IgD-negative memory B cell (primary cell): ENCODE measurements around the gene JAKMIP2. TPM values are rescaled to one million over a fixed set of nuclear protein-coding genes. Genes with fewer than 3 reads are reported as not detected.
"Not testable (repeated sequence)": the region's sequence is repeated elsewhere in the genome, so short reads cannot be mapped to it uniquely, and the experiment has no call there.

Experiments
- H3K27ac Mint-ChIP-seq, 3 donors: one replicate each; pipeline ENCODE4 v1.8.0; 2020 to 2022; ENCODE audit warnings: mild to moderate bottlenecking in 3 of 3, mixed read lengths in 3 of 3, moderate library complexity in 1 of 3
- H3K27me3 Mint-ChIP-seq: one replicate; pipeline ENCODE4 v1.8.0; 2021; ENCODE audit warnings: mixed read lengths
- H3K36me3 Mint-ChIP-seq: one replicate; pipeline ENCODE4 v1.8.0; 2020; ENCODE audit warnings: mild to moderate bottlenecking, mixed read lengths
- H3K4me1 Mint-ChIP-seq, 3 donors: one replicate each; pipeline ENCODE4 v1.8.0; 2020 to 2022; ENCODE audit warnings: mixed read lengths in 3 of 3, mild to moderate bottlenecking in 1 of 3
- H3K4me3 Mint-ChIP-seq, 4 donors: one replicate each; pipeline ENCODE4 v1.8.0; 2020 to 2022; ENCODE audit warnings: mild to moderate bottlenecking in 4 of 4, mixed read lengths in 4 of 4, moderate library complexity in 3 of 4
- H3K9me3 Mint-ChIP-seq, 3 donors: one replicate each; pipeline ENCODE4 v1.8.0; 2020 to 2021; ENCODE audit warnings: mixed read lengths in 3 of 3, mild to moderate bottlenecking in 1 of 3
- polyA plus RNA-seq: library from polyadenylated mRNA; unstranded; fragments of 300-500 nt; fragmentation: Illumina TruSeq; gene quantifications from one replicate; pipeline ENCODE4 v1.2.3, GENCODE V29; 2021

Gene JAKMIP2
- polyA plus RNA-seq, 1 donor from 2014 or later = 0.14 TPM

DNA sequence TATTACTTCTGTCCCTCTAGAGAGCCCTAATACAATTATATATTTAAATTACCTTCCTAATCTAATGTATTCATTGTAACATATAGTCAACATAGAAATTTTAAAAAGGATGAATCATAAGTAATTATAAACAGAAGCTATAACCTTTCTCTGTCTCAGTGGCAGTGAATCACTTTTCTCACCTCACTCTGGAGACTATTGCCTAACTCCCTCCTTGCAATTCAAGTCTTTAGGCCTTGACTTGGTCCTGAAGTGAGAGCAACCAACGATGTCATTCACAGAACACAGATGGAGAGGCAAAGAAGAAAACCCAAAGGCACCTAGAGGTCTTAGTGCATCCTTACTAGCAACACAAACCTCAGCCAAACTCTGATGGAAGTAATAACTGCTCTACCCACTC lies 139.4 kb downstream of the JAKMIP2 start:
- Mint-ChIP-seq H3K4me3 (no peak overlapping the region), H3K36me3 (no peaks in the 10 kb centered on the region), H3K4me1 (no peaks in the 10 kb centered on the region), H3K27me3 (no peaks in the 10 kb centered on the region), H3K27ac (no peak overlapping the region), H3K9me3 (no peaks in the 10 kb centered on the region)

DNA sequence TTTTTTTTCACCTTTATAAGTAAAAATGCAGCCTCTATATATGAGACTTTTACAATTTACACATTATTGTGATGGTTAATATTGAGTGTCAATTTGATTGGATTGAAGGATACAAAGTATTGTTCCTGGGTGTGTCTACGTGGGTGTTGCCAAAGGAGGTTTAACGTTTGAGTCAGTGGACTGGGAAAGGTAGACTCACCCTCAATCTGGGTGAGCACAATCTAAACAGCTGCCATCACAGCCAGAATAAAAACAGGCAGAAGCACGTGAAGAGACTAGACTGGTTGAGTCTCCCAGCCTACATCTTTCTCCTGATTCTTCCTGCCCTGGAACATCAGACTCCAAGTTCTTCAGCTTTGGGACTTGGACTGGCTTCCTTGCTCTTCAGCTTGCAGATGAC lies 139.9 kb downstream of the JAKMIP2 start:
- Mint-ChIP-seq H3K36me3 (no peaks in the 10 kb centered on the region), H3K27me3 (no peaks in the 10 kb centered on the region)

DNA sequence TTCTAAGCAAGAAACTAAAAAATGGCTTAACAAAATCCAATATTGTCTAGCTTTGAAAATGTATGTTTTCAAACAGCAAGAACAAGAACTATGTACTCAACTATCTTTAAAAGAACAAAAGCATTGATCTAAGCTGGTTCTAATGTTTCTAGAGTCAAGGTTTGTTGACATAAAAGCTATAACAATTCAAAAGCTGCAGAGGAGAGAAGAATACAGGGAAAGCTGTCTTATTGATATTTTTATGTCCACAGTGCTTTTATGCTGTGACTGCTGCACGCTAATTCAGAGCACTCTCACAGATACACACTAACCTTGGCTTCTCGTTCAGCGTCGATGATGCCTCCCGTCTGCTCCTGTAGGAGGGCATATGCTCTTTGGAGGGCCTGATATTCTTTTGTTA lies 143.2 kb downstream of the JAKMIP2 start:
- H3K9me3 Mint-ChIP-seq = no peaks in the 10 kb centered on the region
- no peaks in the 10 kb centered on the region for H3K4me1 Mint-ChIP-seq
- H3K27ac Mint-ChIP-seq = no peak overlapping the region
- H3K36me3 Mint-ChIP-seq = no peaks in the 10 kb centered on the region
- no peak overlapping the region for H3K4me3 Mint-ChIP-seq
- no peaks in the 10 kb centered on the region for H3K27me3 Mint-ChIP-seq

More for the DNA sequence above, 139.9 kb downstream of the JAKMIP2 start:
- H3K4me3 Mint-ChIP-seq = no peak overlapping the region
- no peaks in the 10 kb centered on the region for H3K4me1 Mint-ChIP-seq
- H3K9me3 Mint-ChIP-seq = no peaks in the 10 kb centered on the region
- no peak overlapping the region for H3K27ac Mint-ChIP-seq

DNA sequence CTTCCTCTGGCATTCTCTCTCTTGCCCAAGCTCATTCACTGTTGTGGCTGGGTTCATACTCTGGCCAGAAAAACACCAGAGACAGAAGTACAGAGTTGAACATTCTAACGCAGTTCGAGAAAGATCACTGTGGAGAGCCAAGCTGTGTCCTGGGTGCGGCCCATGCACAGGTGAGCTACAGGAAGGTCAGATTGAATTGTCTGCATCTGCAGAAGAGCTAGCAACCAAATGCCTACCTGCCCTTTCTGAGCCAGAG lies 145.9 kb downstream of the JAKMIP2 start:
- no peaks in the 10 kb centered on the region for H3K4me1 Mint-ChIP-seq
- H3K9me3 Mint-ChIP-seq = no peaks in the 10 kb centered on the region
- no peaks in the 10 kb centered on the region for H3K27me3 Mint-ChIP-seq
- no peak overlapping the region for H3K4me3 Mint-ChIP-seq
- H3K27ac Mint-ChIP-seq = no peak overlapping the region
- no peaks in the 10 kb centered on the region for H3K36me3 Mint-ChIP-seq

DNA sequence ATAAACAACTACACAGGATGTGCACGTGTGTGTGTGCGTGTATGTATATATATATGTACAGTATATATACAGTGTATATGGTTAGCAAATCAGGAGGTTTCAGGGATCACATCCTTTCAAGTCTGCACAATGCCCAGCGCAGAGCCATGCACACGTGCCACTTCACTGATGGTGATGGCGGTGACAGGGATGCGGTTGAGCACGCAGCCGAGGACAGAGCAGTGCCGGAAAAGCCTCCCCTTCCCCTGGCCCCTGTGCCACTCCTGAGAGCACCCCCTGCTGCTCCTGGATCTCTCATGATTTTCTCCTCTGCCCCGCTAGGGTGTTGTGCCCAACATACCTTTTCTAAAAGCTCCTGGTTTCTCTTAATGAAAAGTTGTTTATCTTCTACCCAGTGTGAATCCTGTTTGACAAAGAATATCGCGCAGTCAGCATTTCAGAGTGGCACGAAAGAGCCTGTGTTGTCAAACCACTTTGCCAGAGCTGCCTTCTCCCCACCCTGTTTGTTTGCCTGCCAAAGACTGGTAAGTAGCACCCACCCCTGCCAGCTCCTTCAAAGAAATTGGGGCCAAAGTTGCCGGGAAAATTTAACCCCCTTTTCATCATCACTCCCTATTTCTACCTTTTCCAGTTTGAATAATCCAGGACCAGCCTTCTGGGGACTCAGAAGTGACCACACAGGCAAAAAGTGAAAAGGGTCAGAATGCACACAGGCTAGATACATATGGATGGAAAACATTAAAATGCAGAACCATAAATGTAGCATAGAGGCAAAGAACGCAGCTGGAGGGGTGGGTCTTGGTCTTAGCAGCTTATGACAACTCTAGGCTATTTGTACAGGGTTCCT lies 146.4 kb downstream of the JAKMIP2 start:
- Mint-ChIP-seq H3K27ac (no peak overlapping the region), H3K4me1 (no peaks in the 10 kb centered on the region), H3K36me3 (no peaks in the 10 kb centered on the region), H3K4me3 (no peak overlapping the region), H3K9me3 (no peaks in the 10 kb centered on the region), H3K27me3 (no peaks in the 10 kb centered on the region)

DNA sequence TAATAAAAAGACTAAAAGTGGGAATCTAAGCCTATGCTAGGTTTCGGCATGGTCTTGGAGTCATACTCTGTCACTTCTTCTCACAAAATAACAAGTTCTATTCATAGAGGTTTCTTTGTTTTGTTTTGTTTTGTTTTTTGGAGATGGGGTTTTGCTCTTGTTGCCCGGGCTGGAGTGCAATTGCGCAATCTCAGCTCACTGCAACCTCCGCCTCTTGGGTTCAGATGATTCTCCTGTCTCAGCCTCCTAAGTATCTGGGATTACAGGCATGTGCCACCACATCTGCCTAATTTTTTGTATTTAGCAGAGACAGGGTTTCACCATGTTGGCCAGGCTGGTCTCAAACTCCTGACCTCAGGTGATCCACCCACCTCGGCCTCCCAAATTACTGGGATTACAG lies 147.1 kb downstream of the JAKMIP2 start:
- not testable (repeated sequence) for H3K4me1 Mint-ChIP-seq, H3K27ac Mint-ChIP-seq, H3K9me3 Mint-ChIP-seq, H3K4me3 Mint-ChIP-seq, H3K27me3 Mint-ChIP-seq, H3K36me3 Mint-ChIP-seq

DNA sequence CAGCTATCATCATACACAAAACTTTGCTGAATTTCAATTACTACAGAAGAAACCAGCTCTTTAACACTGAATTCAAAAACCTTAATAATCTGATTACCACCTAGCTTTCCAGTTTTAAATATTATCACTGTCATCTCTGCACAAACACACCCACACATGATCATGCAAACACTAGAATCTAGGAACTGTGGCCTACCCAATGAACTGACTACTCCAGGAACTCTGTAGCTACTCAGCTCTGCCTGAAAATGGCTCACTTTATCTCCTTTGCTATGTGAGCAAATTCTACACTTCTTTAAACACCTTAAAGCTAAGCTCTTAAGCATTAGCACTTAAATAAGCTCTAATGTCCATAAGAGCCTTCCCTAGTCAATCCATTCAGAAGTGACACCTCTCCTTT lies 149.4 kb downstream of the JAKMIP2 start:
- Mint-ChIP-seq H3K9me3 (no peaks in the 10 kb centered on the region), H3K27me3 (no peaks in the 10 kb centered on the region), H3K36me3 (no peaks in the 10 kb centered on the region), H3K27ac (no peak overlapping the region), H3K4me3 (no peak overlapping the region), H3K4me1 (no peaks in the 10 kb centered on the region)

DNA sequence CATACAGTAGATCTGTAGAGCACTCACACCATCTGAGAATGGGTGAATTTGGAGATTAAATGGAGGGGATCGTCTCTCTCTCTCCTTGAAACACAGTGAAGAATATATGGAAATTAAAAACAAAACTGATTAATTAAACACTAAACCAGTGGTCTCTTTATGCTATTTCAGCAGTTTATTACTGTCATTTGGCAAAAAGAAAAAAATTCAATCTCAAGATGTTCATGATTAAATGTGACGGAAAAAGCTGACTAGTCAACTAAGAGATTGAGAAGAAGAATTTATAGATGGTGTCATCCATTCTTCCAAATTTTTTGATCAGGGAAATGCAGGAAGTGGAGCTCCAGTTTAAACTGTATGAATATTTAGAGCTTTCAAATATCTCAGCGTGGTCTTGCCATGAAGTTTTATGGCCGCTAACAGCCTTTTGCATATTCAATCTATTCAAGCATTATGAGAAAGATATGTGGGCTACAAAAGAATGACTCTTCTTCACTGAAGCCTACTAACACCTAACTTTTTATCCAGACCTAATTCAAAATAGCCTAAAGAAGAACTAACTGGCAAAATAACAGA lies 151.0 kb downstream of the JAKMIP2 start:
- Mint-ChIP-seq H3K27me3 (no peaks in the 10 kb centered on the region), H3K36me3 (no peaks in the 10 kb centered on the region), H3K27ac (peak overlapping the region in 1 of 3 donors; percentile 14), H3K4me3 (no peak overlapping the region), H3K4me1 (no peaks in the 10 kb centered on the region), H3K9me3 (no peaks in the 10 kb centered on the region)

DNA sequence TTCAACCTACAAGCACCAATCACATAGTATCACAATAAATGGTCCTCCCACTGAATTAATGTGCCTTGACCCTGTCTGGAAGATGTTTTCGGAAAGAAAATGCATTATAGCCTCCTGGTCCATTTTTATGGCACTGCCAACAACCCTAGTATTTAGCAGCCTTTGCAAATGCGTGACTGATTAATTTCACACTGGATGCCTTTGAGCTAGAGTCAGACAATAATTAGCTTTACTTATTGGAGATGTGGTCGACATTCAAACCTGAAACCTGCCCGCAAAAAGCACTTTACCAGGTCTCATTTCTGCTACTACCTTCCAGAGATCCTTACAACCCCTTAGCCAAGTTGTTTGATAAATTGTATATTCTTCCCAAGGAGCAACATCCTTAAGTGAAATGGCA lies 153.3 kb downstream of the JAKMIP2 start:
- Mint-ChIP-seq H3K4me1 (no peaks in the 10 kb centered on the region), H3K4me3 (no peak overlapping the region), H3K36me3 (no peaks in the 10 kb centered on the region), H3K9me3 (no peaks in the 10 kb centered on the region), H3K27ac (no peak overlapping the region), H3K27me3 (no peaks in the 10 kb centered on the region)

DNA sequence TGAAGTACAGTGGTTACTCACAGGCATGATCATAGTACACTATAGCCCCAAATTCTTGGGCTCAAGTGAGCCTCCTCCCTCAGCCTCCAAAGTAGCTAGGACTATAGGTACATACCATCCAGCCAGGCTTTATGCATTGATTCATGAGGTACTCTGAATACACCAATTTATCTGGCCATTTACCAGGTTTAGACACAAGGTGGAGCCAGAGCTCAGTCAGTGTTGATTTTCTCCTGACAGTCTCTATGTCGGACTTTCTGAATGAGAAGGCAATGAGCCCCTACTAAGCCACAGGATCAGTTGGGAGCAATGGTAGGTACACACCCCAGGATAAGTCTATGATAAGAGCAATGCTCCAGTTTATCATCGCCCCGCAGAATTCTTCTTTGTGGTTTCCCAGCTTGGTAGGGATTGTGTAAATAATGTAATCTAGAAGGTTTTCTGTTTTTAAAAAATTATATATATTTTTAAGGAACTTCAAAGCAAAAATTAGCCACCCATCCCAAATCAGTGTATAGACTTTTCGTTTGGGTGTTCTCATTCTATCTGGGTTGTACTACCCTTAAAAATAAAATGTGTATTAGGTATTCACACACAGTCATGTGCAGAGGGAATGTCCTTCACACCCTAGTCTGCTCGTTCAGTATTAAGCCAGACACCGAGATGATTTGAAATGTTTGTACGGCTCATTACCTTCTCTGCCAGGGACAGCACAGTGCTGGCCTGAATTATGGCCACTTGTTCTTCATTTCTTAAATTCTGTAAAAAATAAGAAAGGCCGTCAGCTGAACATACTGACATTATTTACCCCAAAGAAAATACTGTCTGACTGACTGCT lies 154.3 kb downstream of the JAKMIP2 start:
- peak overlapping the region in 1 of 3 donors; percentile 18 for H3K27ac Mint-ChIP-seq
- no peaks in the 10 kb centered on the region for H3K36me3 Mint-ChIP-seq
- no peaks in the 10 kb centered on the region for H3K4me1 Mint-ChIP-seq
- H3K4me3 Mint-ChIP-seq = no peak overlapping the region
- no peaks in the 10 kb centered on the region for H3K27me3 Mint-ChIP-seq
- no peaks in the 10 kb centered on the region for H3K9me3 Mint-ChIP-seq

DNA sequence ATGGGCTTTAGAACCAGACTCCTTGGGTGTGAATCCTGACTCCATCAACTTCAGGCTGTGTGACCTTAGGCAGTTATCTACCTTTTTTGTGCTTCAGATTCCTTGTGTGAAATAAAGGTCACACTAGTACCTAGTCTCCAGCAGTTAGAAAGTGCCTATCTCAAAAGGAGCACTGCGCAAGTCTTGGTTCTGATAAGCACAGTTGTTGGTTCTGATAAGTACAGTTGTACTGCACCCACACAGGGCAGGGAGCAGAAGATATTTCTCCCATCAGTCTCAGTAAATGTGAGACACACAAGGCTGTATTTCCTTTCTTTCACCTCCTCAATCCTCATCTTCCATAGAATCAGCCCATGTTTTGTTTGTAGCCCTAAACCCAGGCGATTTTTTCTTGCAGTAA lies 156.1 kb downstream of the JAKMIP2 start:
- H3K27ac Mint-ChIP-seq = no peak overlapping the region
- H3K4me1 Mint-ChIP-seq = no peaks in the 10 kb centered on the region
- H3K9me3 Mint-ChIP-seq = no peaks in the 10 kb centered on the region
- peak overlapping the region in 1 of 4 donors; percentile 22 for H3K4me3 Mint-ChIP-seq
- no peaks in the 10 kb centered on the region for H3K36me3 Mint-ChIP-seq
- H3K27me3 Mint-ChIP-seq = no peaks in the 10 kb centered on the region

DNA sequence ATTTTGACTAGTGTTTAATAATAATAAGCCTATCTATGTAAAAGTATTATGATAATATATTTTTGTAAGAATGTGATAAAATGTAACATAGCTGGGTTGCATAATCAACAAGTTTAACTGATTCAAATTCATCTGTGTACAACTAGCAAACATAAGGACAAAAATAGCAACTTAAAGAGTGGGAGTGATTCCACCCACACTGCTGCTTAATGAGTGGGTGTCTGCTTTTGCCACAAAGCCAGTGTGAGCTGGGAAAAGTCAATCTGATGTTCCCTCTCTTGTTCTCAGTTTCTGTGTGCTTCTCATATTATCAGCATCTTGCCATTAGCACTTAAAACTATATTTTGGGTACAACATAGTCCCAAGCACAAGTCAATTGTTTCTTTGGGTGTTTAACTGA lies 161.5 kb downstream of the JAKMIP2 start:
- Mint-ChIP-seq H3K27me3 (no peaks in the 10 kb centered on the region), H3K27ac (no peak overlapping the region), H3K9me3 (no peaks in the 10 kb centered on the region), H3K36me3 (no peaks in the 10 kb centered on the region), H3K4me1 (no peaks in the 10 kb centered on the region), H3K4me3 (no peak overlapping the region)

DNA sequence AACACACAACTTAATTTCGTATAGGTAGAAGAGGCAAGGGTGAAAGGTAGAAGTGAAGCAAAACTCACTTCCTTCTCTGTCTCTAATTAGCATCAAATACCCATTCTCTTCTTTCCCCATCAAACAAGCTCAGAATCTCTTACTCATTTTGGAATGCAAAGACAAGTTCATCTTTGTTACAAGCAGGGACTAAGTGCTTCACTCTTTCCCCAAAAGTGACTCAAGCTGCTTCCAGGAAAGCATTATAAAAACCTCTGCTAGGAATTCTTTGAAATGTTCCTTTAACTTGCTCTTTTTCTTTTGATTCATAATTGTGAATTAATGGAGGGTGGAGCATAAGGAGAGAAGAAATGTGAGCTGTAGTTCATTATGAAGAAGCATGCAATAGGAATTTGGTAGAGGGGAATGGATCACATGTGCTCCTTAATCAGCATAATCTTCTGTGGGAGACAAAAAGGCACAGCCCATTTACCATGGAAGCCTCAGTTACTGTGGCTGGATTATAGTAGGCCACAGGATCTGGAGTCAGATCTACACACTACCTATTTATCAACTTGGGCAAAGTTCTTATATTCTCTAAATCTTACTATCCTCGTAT lies 163.1 kb downstream of the JAKMIP2 start:
- no peaks in the 10 kb centered on the region for H3K36me3 Mint-ChIP-seq
- H3K27me3 Mint-ChIP-seq = no peaks in the 10 kb centered on the region
- no peak overlapping the region for H3K4me3 Mint-ChIP-seq
- H3K9me3 Mint-ChIP-seq = no peaks in the 10 kb centered on the region
- H3K27ac Mint-ChIP-seq = no peak overlapping the region
- H3K4me1 Mint-ChIP-seq = no peaks in the 10 kb centered on the region

DNA sequence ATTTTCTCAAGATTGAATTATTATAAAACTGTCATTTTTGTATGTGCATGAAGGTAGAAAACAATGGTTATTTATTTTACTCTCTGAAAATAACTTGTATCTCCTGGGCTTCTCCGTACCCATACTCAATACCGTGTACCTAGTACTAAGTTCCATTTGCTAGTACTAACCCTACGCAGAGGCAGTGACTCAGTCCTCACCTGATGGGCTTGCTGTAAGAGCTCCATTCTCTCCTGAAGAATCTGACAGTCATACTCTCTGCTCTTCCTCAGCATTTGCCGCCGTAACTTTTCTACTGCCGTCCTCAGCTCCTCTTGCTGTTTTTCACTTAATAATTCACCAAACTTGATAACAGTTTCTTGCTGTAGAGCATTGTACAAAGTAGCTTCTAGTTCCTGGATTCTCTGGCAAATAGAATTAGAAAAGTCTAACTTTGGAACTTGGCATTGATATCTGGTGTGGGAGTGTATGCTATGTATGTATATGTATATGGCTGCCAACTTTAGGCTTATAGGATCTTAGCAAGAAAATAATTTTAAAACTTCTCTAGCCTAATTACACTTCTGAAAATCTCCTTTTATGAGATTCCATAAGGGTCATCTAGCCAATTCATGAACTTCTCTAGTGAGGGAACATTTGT lies 164.7 kb downstream of the JAKMIP2 start:
- Mint-ChIP-seq H3K36me3 (no peaks in the 10 kb centered on the region), H3K27me3 (no peaks in the 10 kb centered on the region), H3K27ac (no peak overlapping the region), H3K4me3 (no peak overlapping the region), H3K9me3 (no peaks in the 10 kb centered on the region), H3K4me1 (no peaks in the 10 kb centered on the region)

DNA sequence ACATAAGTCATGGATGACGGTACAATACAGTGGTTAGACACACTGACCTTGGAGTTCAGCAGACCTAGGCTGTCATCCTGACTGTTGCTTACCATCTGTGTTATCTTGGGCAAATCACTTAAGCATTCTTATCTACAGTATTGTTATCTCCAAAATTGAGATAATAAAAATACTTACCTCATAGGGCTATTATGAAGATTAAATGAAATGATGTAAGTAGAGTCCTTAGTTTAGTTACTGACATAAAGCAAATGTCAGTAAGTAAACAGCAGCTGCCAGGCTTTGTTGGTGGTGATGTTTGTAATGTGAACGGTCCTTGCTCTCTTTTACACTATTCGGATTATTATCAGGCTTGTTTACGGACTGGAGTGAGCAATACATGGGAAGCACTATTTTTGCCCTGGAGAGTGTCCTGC lies 165.3 kb downstream of the JAKMIP2 start:
- Mint-ChIP-seq H3K27ac (no peak overlapping the region), H3K4me3 (no peak overlapping the region), H3K36me3 (no peaks in the 10 kb centered on the region), H3K27me3 (no peaks in the 10 kb centered on the region), H3K9me3 (no peaks in the 10 kb centered on the region), H3K4me1 (no peaks in the 10 kb centered on the region)
